ENCODE results near the gene LBP.

The LBP gene

GRCh38 chr20:38346247-38346651, at the start of gene LBP:
TSS of gene LBP (plus strand) at chr20:38346482. CDS start at chr20:38346517, 35 bp downstream.
- Histone ChIP-seq H3K27me3 (ENCODE audit: insufficient read depth, low read depth) (no peaks in the 10 kb centered on the region), H2AFZ (ENCODE audit: low read depth) (no peak within 1 kb of the TSS), H3K79me2 (ENCODE audit: insufficient read depth, low read depth) (no peaks in the 10 kb centered on the region), H3K4me2 (no peak within 1 kb of the TSS), H3K4me3 (IDR thresholded peaks at IDR 0.05; ENCODE audit: insufficient read depth, low read depth, low read length) (no peak within 1 kb of the TSS), H3K9ac (no peak within 1 kb of the TSS), H3K4me1 (ENCODE audit: low read depth, poor library complexity, severe bottlenecking) (no peaks in the 10 kb centered on the region), H3K27ac (no peak within 1 kb of the TSS), H3K36me3 (ENCODE audit: insufficient read depth) (no peaks in the 10 kb centered on the region), H4K20me1 (ENCODE audit: insufficient read depth) (no peaks in the 10 kb centered on the region)
- no peak for TF ChIP-seq CTCF (conservative IDR thresholded peaks at IDR 0.05; ENCODE audit: low read depth, low read length)

- H3K36me3 ChIP-seq (ENCODE audit: insufficient read depth) = no peaks in the 10 kb centered on the region
- no peaks in the 10 kb centered on the region for H4K20me1 ChIP-seq (ENCODE audit: insufficient read depth)
- no peak overlapping the region for H3K4me3 ChIP-seq (IDR thresholded peaks at IDR 0.05; ENCODE audit: insufficient read depth, low read depth, low read length)
- no peaks in the 10 kb centered on the region for H3K27me3 ChIP-seq (ENCODE audit: insufficient read depth, low read depth)
- no peaks in the 10 kb centered on the region for H3K79me2 ChIP-seq (ENCODE audit: insufficient read depth, low read depth)
- H3K4me1 ChIP-seq (ENCODE audit: low read depth, poor library complexity, severe bottlenecking) = no peaks in the 10 kb centered on the region
- no peak overlapping the region for H3K27ac ChIP-seq
- H3K9ac ChIP-seq = no peak overlapping the region
- no peak overlapping the region for H2AFZ ChIP-seq (ENCODE audit: low read depth)
- H3K4me2 ChIP-seq = no peak overlapping the region
- no peak for TF ChIP-seq CTCF (conservative IDR thresholded peaks at IDR 0.05; ENCODE audit: low read depth, low read length)
Measured at GRCh38 chr20:38297916-38298674, 48.2 kb upstream of the LBP start.

- Histone ChIP-seq H3K4me2 (no peak overlapping the region), H3K36me3 (ENCODE audit: insufficient read depth) (no peaks in the 10 kb centered on the region), H3K4me1 (ENCODE audit: low read depth, poor library complexity, severe bottlenecking) (no peaks in the 10 kb centered on the region), H3K79me2 (ENCODE audit: insufficient read depth, low read depth) (no peaks in the 10 kb centered on the region), H2AFZ (ENCODE audit: low read depth) (no peak overlapping the region), H3K4me3 (IDR thresholded peaks at IDR 0.05; ENCODE audit: insufficient read depth, low read depth, low read length) (no peak overlapping the region), H4K20me1 (ENCODE audit: insufficient read depth) (no peaks in the 10 kb centered on the region), H3K27me3 (ENCODE audit: insufficient read depth, low read depth) (no peaks in the 10 kb centered on the region), H3K9ac (no peak overlapping the region), H3K27ac (no peak overlapping the region)
- no peak for TF ChIP-seq CTCF (conservative IDR thresholded peaks at IDR 0.05; ENCODE audit: low read depth, low read length)
Measured at GRCh38 chr20:38298768-38299288, 47.5 kb upstream of the LBP start.

GRCh38 chr20:38299963-38300362, 46.3 kb upstream of the LBP start:
- Histone ChIP-seq H2AFZ (ENCODE audit: low read depth) (no peak overlapping the region), H3K79me2 (ENCODE audit: insufficient read depth, low read depth) (no peaks in the 10 kb centered on the region), H3K4me1 (ENCODE audit: low read depth, poor library complexity, severe bottlenecking) (no peaks in the 10 kb centered on the region), H3K4me3 (IDR thresholded peaks at IDR 0.05; ENCODE audit: insufficient read depth, low read depth, low read length) (no peak overlapping the region), H3K36me3 (ENCODE audit: insufficient read depth) (no peaks in the 10 kb centered on the region), H3K27ac (no peak overlapping the region), H4K20me1 (ENCODE audit: insufficient read depth) (no peaks in the 10 kb centered on the region), H3K9ac (no peak overlapping the region), H3K4me2 (no peak overlapping the region), H3K27me3 (ENCODE audit: insufficient read depth, low read depth) (no peaks in the 10 kb centered on the region)
- TF ChIP-seq CTCF (conservative IDR thresholded peaks at IDR 0.05; ENCODE audit: low read depth, low read length) = no peak
